Measurements from ENCODE around the gene EIF4A2.
A peak's percentile ranks its signal among the peaks of the same experiment; 100 is the strongest.

The EIF4A2 gene

GRCh38 chr3:186783058-186783730 lies at the start of gene EIF4A2:
Gene EIF4A2 (plus strand): TSS chr3:186783577. CDS start chr3:186783611, 34 bp downstream.
- DNase-seq (ENCODE audit: low read depth in 2 of 2) = peak; percentile 82 to 83

- no peak for DNase-seq (ENCODE audit: low read depth in 2 of 2)
Measured at GRCh38 chr3:186742618-186743380, 40.6 kb upstream of the EIF4A2 start.

DNA sequence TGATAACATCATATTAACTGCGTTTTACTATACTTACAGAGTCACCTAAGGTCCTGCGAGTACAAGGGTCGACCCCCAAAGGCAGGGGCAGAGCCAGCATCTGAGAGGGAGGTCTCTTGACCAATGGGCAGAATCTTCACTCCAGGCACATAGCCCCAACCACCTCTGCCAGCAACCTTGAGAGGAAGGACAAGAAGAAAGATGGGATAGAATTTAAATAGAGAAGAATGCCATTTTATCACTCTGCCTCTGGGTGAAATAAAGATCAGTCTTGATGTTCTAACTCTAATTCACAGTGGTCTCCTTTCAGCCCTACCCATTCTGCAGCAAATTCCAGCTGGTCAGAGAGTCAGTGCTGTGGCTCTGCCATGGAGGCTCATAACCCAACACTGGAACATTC lies 39.7 kb upstream of the EIF4A2 start:
- no peak for DNase-seq (ENCODE audit: low read depth in 2 of 2)

DNA sequence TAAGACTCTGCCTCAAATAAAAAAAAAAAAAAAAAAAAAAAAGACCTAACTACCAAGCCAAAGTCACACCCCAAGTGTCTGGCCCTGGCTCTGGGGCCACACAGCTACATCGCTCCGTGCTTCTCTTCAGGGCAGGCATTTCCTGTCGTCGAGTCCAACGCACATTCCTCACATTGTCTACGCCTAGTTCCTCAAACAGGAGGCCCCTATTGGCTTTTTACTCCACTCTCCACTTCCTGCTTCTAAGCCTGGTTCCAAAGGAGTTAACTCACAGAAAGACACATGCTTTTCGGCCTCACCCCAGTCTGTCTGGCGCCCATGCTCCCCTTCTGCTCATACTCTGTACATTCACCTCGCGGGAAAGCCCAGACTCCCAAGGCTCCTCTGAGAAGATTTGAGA lies 37.4 kb upstream of the EIF4A2 start:
- no peak for DNase-seq (ENCODE audit: low read depth in 2 of 2)

DNA sequence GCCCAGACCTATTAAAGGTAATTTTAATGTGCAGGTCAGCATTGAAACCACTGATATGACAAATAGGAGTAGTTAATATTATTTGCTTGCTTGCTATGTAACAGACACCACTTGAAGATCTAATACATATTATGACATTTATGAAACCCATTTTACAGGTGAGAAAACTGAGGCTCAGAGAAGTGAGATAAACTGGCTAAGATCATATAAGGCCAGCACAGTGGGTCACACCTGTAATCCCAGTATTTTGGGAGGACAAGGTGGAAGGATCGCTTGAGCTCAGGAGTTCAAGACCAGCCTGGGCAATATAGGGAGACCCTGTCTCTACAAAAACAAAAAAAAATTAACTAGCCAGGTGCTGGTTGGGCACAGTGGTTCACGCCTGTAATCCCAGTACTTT lies 33.1 kb upstream of the EIF4A2 start:
- no peak for DNase-seq (ENCODE audit: low read depth in 2 of 2)

- no peak for DNase-seq (ENCODE audit: low read depth in 2 of 2)
Measured at GRCh38 chr3:186751480-186751879, 31.9 kb upstream of the EIF4A2 start.

DNA sequence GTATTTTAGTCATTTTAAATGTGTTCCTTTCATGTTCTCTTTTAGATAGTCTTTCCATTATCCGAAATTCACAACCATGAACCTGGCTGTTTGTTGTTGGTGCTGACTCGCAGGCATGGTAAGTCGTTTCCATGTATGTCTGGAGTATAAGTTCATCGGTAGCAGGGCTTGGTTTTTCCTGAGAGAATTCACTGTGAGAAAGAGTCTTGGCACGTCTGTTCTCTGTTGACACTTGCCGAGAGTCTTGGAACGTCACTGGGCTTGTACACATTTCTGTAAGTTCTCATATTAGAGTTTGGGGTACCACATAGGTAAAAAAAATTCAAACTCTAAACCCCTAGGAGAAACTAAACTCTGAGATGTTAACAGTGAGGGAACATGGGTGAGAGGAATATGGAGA lies 29.4 kb upstream of the EIF4A2 start:
- DNase-seq (ENCODE audit: low read depth in 2 of 2) = no peak

DNA sequence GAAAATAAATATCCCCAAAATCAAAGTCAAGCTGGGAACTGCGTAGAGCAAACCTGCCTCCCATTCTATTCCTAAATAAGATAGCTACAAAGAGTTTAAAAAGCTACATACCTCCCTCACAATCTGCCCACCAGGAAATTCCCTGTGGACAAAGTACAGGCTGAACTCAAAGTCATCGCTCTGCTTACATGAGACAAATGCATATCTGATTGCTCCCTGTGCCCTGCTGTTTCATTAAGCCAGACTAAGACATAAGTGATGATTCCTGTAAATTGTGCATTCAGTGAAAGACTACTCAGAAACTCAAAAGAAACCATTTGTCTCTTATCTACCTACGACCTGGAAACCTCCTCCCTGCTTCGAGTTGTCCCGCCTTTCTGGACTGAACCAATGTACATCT lies 28.5 kb upstream of the EIF4A2 start:
- DNase-seq (ENCODE audit: low read depth in 2 of 2) = no peak

DNA sequence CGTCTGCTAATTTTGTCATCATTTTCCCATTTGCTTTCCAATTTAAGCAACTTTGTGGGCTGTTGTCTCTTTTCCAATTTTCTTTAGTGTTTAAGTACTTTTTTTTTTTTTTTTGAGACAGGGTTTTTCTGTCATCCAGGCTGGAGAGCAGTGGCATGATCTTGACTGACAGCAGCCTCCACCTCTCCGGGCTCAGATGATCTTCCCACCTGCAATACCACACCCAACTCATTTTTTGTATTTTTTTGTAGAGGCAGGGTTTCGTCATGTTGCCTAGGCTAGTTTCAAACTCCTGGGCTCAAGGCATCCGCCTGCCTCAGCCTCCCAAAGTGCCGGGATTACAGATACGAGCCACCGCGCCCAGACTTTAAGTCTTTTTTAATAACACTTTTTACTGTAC lies 26.2 kb upstream of the EIF4A2 start:
- DNase-seq (ENCODE audit: low read depth in 2 of 2) = no peak

GRCh38 chr3:186757686-186758220 lies 25.6 kb upstream of the EIF4A2 start:
- DNase-seq (ENCODE audit: low read depth in 2 of 2) = no peak

GRCh38 chr3:186759231-186759930 lies 24.0 kb upstream of the EIF4A2 start:
- DNase-seq (ENCODE audit: low read depth in 2 of 2) = no peak

- no peak for DNase-seq (ENCODE audit: low read depth in 2 of 2)
Measured at GRCh38 chr3:186760141-186760833, 23.1 kb upstream of the EIF4A2 start.

DNA sequence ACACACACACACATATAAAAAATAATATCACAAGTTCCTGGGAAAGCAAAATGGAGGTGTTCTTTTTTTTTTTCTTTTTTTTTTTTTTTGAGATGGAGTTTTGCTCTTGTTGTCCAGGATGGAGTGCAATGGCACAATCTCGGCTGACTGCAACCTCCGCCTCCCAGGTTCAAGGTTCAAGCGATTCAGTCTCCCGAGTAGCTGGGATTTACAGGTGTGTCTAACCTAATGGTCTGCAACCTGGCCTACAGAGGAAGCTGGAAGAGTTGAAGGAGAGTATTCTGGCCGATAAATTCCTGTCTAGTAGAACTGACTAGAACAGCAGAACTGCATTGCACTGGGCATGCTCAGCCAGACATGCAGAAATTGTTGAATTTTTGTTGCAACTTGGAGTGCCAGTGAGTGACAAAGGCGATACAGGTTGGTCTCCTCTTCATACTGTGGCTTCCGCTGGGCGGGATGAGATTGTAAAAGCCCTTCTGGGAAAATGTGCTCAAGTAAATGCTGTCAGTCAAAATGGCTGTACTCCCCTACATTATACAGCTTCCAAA lies 22.4 kb upstream of the EIF4A2 start:
- no peak for DNase-seq (ENCODE audit: low read depth in 2 of 2)

DNA sequence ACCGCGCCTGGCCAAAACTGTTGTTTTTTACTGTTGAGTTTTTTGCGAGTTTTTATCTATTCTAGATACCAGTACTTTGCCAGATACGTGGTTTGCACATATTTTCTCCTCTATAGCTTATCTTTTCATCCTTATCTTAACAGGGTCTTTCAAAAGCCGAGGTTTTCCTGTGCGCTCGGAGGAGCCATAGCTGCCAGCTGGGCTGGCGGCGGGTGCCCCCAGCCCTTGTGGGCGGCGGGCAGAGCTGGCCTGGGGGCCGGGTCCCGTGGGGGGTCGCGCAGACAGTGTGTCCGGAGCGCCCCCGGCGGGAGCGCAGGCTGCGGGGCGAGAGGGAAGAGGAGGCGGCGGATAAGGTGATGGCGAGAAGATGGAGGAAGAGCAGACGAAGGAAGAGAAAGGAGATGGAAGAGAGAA lies 11.1 kb upstream of the EIF4A2 start:
- DNase-seq (ENCODE audit: low read depth in 2 of 2) = no peak

GRCh38 chr3:186772701-186773417 lies 10.5 kb upstream of the EIF4A2 start:
- peak; percentile 64 to 70 for DNase-seq (ENCODE audit: low read depth in 2 of 2)

DNA sequence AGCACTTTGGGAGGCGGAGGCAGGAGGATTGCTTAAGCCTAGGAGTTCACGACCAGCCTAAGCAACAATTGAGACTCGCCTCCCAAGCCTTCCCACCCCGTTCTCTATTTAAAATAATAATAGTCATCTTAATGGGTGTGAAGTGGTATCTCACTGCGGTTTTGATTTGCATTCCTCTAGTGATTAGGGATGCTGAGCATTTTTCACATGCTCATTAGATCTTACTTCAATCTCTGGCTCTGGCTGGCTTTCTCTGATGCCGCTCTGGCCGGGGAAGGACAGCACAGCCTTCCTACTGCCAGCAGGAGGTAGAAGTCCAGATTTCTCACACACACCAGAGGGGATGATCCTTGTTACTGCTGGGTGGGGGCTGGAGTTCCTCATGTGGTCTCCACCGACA lies 7.4 kb upstream of the EIF4A2 start:
- DNase-seq (ENCODE audit: low read depth in 2 of 2) = no peak

DNA sequence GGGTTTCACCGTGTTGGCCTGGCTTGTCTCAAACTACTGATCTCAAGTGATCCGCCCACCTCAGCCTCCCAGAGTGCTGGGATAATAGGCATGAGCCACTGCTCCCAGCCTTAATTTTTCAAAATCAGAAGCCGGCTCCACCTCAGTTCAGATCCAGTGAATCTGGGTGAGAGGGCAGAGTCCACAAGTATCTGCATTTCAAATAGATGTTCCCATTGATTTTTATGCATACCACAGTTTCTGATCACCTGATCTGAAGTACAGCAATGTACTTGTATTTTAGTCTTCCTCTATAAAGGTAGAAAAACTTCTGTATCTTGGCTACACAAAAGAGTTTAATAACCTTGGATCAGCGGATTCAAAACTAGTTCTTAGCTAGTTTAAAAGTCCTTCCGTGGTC lies 4.2 kb upstream of the EIF4A2 start:
- no peak for DNase-seq (ENCODE audit: low read depth in 2 of 2)

DNA sequence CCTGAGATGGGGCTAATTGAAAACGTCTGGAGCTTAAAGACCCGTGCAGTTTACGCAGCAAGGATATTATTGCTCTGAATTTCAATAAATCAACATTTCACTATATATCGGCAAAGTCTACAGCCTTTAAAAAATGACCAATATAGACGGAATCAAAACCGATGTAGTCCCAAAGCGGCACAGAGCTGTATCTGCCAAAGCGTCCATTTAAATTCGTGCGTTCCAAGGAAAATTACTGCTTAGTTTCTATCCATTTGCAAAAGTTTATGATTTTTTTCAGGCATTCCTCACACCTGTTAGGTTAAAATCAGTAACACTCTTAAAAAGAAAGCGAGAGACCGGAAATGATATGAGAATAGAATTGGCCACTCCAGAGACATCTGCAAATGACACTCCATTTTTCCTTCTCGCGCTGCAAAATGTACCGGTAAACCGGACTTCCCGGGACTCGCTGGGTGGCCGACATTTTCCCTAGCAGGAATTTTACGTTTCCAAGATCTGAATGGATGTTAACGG lies 777 bp upstream of the EIF4A2 start:
- no peak for DNase-seq (ENCODE audit: low read depth in 2 of 2)

DNA sequence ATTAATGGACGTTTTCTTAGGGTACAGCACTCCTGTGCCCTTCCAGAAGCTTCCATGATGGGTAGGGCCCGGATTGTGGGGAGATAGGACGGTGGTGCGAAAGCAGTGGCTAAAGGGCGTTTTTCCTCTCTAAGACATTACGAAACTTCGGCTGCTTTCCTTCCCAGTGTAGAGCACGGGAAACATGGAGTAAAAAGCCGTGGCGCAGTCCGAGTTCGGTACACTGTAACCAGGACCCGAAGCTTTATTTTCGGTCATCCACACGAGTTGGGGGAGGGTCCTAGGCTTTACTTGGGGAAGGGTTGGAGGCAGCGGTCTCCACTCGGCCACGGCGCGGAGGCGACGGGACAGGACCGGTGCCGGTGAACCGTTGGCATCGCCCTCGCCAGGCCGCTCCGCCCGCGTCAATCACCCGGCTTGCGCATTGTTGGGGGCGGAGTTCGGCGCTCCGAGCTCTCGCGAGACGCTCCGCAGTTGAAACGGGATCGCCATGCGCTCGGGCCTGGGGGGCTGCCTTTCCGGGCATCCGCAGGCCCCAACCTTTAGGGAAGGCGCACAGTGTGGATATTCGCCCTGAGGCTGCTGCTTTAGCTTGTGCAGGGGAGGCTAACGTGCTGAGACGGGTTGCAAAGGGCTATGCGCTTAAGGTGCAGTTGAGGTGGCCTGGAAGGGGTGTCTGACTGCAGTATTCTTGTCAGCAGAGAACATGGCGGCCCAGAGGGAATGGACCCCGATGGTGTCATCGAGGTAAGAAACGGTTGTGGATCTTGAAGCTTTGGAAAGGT lies 546 bp downstream of the EIF4A2 start:
- DNase-seq (ENCODE audit: low read depth in 2 of 2) = peak; percentile 50 to 64
